Measurements from ENCODE around the gene VWA3B. TPM values are rescaled to one million over a fixed set of nuclear protein-coding genes. Genes with fewer than 3 reads are reported as not detected.

VWA3B gene
- total RNA-seq, 1 donor from 2014 or later, result 0.52 TPM

GRCh38 chr2:98148595-98149332 lies 61.8 kb downstream of the VWA3B start:
- no peak for DNase-seq
- TF ChIP-seq CTCF (IDR thresholded peaks at IDR 0.05; ENCODE audit: borderline replicate concordance), result no peak
- no peaks in the 10 kb centered on the region for H3K27me3 ChIP-seq (ENCODE audit: low read depth)
- H3K36me3 ChIP-seq, result no peaks in the 10 kb centered on the region
- H3K27ac ChIP-seq (replicated peaks), result peak overlapping the region; percentile 54
- peak overlapping the region; percentile 42 for H3K4me3 ChIP-seq
- peaks cover 11% of the 10 kb centered on the region for H3K9me3 ChIP-seq (replicated peaks)
- intact Hi-C loops (cut with micrococcal nuclease), result no loop called here
- H3K4me1 ChIP-seq, result peaks cover 12% of the 10 kb centered on the region

DNA sequence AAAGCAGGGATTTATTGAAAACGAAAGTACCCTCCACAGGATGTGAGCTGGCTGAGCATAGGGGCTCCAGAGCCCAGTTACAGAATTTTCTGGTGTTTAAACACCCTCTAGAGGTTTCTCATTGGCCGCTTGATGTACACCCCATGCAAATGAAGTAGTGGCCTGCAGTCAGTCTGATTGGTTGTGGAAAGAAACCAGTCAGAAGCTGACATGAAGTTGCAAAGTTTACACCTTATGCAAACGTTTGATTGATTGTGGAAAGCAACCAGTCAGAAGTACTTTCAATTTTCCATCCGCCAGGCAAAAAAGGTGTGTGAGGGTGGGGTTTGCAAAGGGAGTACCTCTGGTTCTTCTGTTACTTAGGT lies 62.3 kb downstream of the VWA3B start:
- no peak for DNase-seq
- TF ChIP-seq CTCF (IDR thresholded peaks at IDR 0.05; ENCODE audit: borderline replicate concordance), result no peak
- Histone ChIP-seq H3K4me1 (peaks cover 17% of the 10 kb centered on the region), H3K27ac (replicated peaks) (peak overlapping the region; percentile 54), H3K27me3 (ENCODE audit: low read depth) (no peaks in the 10 kb centered on the region), H3K9me3 (replicated peaks) (peaks cover 11% of the 10 kb centered on the region), H3K36me3 (no peaks in the 10 kb centered on the region), H3K4me3 (peak overlapping the region; percentile 42)
- intact Hi-C loops (cut with micrococcal nuclease), result no loop called here

DNA sequence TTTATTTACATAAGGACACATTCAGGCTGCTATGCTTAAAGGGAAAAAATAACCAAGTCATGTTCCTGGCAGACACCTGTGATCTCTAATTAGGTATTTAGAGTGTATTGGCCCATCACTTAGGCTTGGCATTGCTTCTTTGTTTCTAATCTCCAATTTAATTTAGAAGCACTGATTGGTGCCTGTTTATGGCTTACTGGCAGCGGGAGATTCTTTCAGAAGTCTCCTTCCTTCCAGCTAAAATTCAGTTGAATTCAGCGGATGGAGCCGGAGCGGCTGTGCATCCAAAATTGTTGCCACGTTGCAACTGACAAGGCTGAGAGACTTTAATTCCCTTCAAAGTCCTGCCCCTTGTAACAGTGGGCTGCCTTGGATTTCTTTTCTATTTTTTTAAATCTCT lies 66.5 kb downstream of the VWA3B start:
- intact Hi-C loops (cut with micrococcal nuclease), result no loop called here
- Histone ChIP-seq H3K27ac (replicated peaks) (peak overlapping the region; percentile 82), H3K36me3 (no peaks in the 10 kb centered on the region), H3K4me3 (peak overlapping the region; percentile 35), H3K4me1 (peaks cover 51% of the 10 kb centered on the region), H3K9me3 (replicated peaks) (no peaks in the 10 kb centered on the region), H3K27me3 (ENCODE audit: low read depth) (no peaks in the 10 kb centered on the region)
- DNase-seq, result no peak
- TF ChIP-seq CTCF (IDR thresholded peaks at IDR 0.05; ENCODE audit: borderline replicate concordance), result no peak

- no peaks in the 10 kb centered on the region for H3K36me3 ChIP-seq
- no peaks in the 10 kb centered on the region for H3K27me3 ChIP-seq (ENCODE audit: low read depth)
- H3K4me3 ChIP-seq, result no peak overlapping the region
- no peak for TF ChIP-seq CTCF (IDR thresholded peaks at IDR 0.05; ENCODE audit: borderline replicate concordance)
- no peaks in the 10 kb centered on the region for H3K9me3 ChIP-seq (replicated peaks)
- peaks cover 69% of the 10 kb centered on the region for H3K4me1 ChIP-seq
- intact Hi-C loops (cut with micrococcal nuclease), result no loop called here
- no peak for DNase-seq
- H3K27ac ChIP-seq (replicated peaks), result peak overlapping the region; percentile 82
Measured at GRCh38 chr2:98155291-98155690, 68.3 kb downstream of the VWA3B start.

GRCh38 chr2:98155716-98156115 lies 68.7 kb downstream of the VWA3B start:
- H3K4me1 ChIP-seq, result peaks cover 71% of the 10 kb centered on the region

More at GRCh38 chr2:98155716-98156115, 68.7 kb downstream of the VWA3B start:
- H3K27me3 ChIP-seq (ENCODE audit: low read depth), result no peaks in the 10 kb centered on the region
- intact Hi-C loops (cut with micrococcal nuclease), result no loop called here
- peak overlapping the region; percentile 82 for H3K27ac ChIP-seq (replicated peaks)
- H3K4me3 ChIP-seq, result no peak overlapping the region
- H3K36me3 ChIP-seq, result no peaks in the 10 kb centered on the region
- no peak for DNase-seq
- H3K9me3 ChIP-seq (replicated peaks), result no peaks in the 10 kb centered on the region
- TF ChIP-seq CTCF (IDR thresholded peaks at IDR 0.05; ENCODE audit: borderline replicate concordance), result no peak
